Measurements from ENCODE around the gene SOS1. TPM values are rescaled to one million over a fixed set of nuclear protein-coding genes. Genes with fewer than 3 reads are reported as not detected.

SOS1 gene
- total RNA-seq, 1 donor from 2014 or later = 44.0 TPM

DNA sequence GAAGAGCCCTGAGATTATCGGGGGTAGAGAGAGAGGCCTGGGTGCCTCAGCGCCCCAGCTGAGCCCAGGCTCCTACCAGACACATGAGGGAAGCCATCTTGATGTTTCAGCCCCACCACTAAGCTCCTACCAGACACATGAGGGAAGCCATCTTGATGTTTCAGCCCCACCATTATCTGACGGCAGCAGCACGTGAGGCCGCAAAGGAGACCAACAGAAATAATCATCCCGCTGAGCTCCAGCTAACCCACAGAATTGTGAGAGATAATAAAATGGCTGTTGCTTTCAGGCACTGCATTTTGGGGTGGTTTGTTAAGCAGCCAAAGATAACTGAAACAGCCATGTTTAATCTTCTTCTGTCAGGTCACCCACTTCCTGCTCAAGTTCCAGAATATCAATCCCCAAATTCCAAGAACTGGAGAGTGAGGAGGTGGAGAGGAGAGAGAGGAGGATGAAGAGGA lies 29.3 kb upstream of the SOS1 start:
- Mint-ChIP-seq H3K27ac (ENCODE audit: unreplicated experiment) (no peak overlapping the region), H3K4me3 (ENCODE audit: unreplicated experiment) (no peak overlapping the region), H3K27me3 (ENCODE audit: low read depth, unreplicated experiment) (no peaks in the 10 kb centered on the region), H3K9me3 (ENCODE audit: unreplicated experiment) (no peaks in the 10 kb centered on the region), H3K36me3 (ENCODE audit: low read depth, unreplicated experiment) (no peaks in the 10 kb centered on the region), H3K4me1 (ENCODE audit: low read depth, unreplicated experiment) (no peaks in the 10 kb centered on the region)
- Histone ChIP-seq H3K9ac (ENCODE audit: low read length) (no peak overlapping the region), H3K27me3 (ENCODE audit: insufficient read depth, low read length) (no peaks in the 10 kb centered on the region), H3K4me3 (ENCODE audit: insufficient read depth, low read depth, low read length) (no peak overlapping the region), H3K36me3 (ENCODE audit: insufficient read depth, low read length) (no peaks in the 10 kb centered on the region), H3K4me1 (ENCODE audit: insufficient read depth, low read length) (no peaks in the 10 kb centered on the region), H4K20me1 (ENCODE audit: insufficient read depth, low read length) (no peaks in the 10 kb centered on the region), H2AFZ (ENCODE audit: low read depth, low read length) (peak overlapping the region; percentile 4), H3K4me2 (ENCODE audit: low read length) (no peak overlapping the region), H3K27ac (ENCODE audit: low read depth, low read length) (no peak overlapping the region), H3K79me2 (ENCODE audit: insufficient read depth, low read length) (no peaks in the 10 kb centered on the region), H3K9me3 (ENCODE audit: insufficient read depth, low read depth, low read length) (no peaks in the 10 kb centered on the region)
- no peak for DNase-seq (ENCODE audit: low read depth)
- TF ChIP-seq EZH2 (IDR thresholded peaks at IDR 0.05; ENCODE audit: insufficient read depth, low read length) = no peak
- TF ChIP-seq, protein P1, sequence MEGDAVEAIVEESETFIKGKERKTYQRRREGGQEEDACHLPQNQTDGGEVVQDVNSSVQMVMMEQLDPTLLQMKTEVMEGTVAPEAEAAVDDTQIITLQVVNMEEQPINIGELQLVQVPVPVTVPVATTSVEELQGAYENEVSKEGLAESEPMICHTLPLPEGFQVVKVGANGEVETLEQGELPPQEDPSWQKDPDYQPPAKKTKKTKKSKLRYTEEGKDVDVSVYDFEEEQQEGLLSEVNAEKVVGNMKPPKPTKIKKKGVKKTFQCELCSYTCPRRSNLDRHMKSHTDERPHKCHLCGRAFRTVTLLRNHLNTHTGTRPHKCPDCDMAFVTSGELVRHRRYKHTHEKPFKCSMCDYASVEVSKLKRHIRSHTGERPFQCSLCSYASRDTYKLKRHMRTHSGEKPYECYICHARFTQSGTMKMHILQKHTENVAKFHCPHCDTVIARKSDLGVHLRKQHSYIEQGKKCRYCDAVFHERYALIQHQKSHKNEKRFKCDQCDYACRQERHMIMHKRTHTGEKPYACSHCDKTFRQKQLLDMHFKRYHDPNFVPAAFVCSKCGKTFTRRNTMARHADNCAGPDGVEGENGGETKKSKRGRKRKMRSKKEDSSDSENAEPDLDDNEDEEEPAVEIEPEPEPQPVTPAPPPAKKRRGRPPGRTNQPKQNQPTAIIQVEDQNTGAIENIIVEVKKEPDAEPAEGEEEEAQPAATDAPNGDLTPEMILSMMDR (IDR thresholded peaks at IDR 0.05; ENCODE audit: insufficient read depth, low read depth, low read length) = no peak
- FAIRE-seq = no peak

DNA sequence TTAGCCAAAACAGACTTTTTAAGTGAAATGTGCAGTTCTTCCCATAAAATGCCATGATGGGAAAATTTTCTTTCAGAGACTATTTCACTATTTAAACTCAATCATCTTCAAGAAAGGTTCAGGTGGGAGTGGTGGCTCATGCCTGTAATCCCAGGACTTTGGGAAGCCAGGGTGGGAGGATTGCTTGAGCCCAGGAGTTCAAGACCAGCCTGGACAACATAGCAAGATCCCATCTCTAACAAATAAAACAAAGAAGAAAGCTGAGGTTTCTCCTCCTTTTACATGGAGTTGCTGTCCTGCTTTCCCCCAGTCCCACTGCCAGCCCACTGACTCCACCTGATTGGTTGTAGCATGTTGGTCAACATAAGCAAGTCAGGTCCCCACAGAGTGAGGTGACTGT lies 25.8 kb upstream of the SOS1 start:
- H4K20me1 ChIP-seq (ENCODE audit: insufficient read depth, low read length) = no peaks in the 10 kb centered on the region
- Mint-ChIP-seq H3K36me3 (ENCODE audit: low read depth, unreplicated experiment) (no peaks in the 10 kb centered on the region), H3K9me3 (ENCODE audit: unreplicated experiment) (no peaks in the 10 kb centered on the region), H3K27ac (ENCODE audit: unreplicated experiment) (no peak overlapping the region), H3K27me3 (ENCODE audit: low read depth, unreplicated experiment) (no peaks in the 10 kb centered on the region), H3K4me3 (ENCODE audit: unreplicated experiment) (no peak overlapping the region), H3K4me1 (ENCODE audit: low read depth, unreplicated experiment) (peaks cover 5% of the 10 kb centered on the region)
- no peaks in the 10 kb centered on the region for H3K4me1 ChIP-seq (ENCODE audit: insufficient read depth, low read length)
- DNase-seq (ENCODE audit: low read depth) = no peak
- H3K4me2 ChIP-seq (ENCODE audit: low read length) = no peak overlapping the region
- no peak for TF ChIP-seq EZH2 (IDR thresholded peaks at IDR 0.05; ENCODE audit: insufficient read depth, low read length)
- TF ChIP-seq, protein P1 (IDR thresholded peaks at IDR 0.05; ENCODE audit: insufficient read depth, low read depth, low read length) = no peak
- no peak overlapping the region for H3K9ac ChIP-seq (ENCODE audit: low read length)
- H3K9me3 ChIP-seq (ENCODE audit: insufficient read depth, low read depth, low read length) = no peaks in the 10 kb centered on the region
- no peak overlapping the region for H2AFZ ChIP-seq (ENCODE audit: low read depth, low read length)
- H3K27ac ChIP-seq (ENCODE audit: low read depth, low read length) = no peak overlapping the region
- no peaks in the 10 kb centered on the region for H3K27me3 ChIP-seq (ENCODE audit: insufficient read depth, low read length)
- no peak for FAIRE-seq
- no peak overlapping the region for H3K4me3 ChIP-seq (ENCODE audit: insufficient read depth, low read depth, low read length)
- H3K79me2 ChIP-seq (ENCODE audit: insufficient read depth, low read length) = no peaks in the 10 kb centered on the region
- H3K36me3 ChIP-seq (ENCODE audit: insufficient read depth, low read length) = no peaks in the 10 kb centered on the region

DNA sequence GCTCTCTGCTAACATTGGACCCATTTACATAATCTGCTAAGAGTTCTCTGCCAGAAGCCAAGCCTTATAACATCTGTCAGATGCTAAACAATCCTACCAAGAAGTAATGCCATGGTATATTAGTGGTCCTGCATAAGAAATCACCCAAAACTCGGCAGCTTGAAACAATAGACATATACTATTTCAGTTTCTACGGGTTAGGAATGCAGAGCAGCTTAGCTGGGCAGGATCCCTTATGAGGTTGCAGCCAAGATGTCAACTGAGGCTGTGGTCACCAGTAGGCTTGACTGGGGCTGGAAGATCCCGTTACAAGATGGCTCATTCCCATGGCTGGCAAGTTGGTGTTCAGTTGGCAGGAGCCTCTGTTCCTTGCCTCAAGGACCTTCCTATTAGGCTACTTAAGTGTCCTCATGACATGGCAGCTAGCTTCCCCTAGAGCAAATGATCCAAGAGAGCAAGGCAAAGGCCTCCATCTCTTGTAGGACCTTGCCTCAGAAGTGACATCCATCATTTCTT lies 25.1 kb upstream of the SOS1 start:
- Histone ChIP-seq H3K27me3 (ENCODE audit: insufficient read depth, low read length) (no peaks in the 10 kb centered on the region), H3K9me3 (ENCODE audit: insufficient read depth, low read depth, low read length) (no peaks in the 10 kb centered on the region), H3K4me1 (ENCODE audit: insufficient read depth, low read length) (no peaks in the 10 kb centered on the region), H3K79me2 (ENCODE audit: insufficient read depth, low read length) (no peaks in the 10 kb centered on the region), H3K27ac (ENCODE audit: low read depth, low read length) (no peak overlapping the region), H2AFZ (ENCODE audit: low read depth, low read length) (no peak overlapping the region), H3K9ac (ENCODE audit: low read length) (no peak overlapping the region), H3K4me3 (ENCODE audit: insufficient read depth, low read depth, low read length) (no peak overlapping the region), H4K20me1 (ENCODE audit: insufficient read depth, low read length) (no peaks in the 10 kb centered on the region), H3K36me3 (ENCODE audit: insufficient read depth, low read length) (no peaks in the 10 kb centered on the region), H3K4me2 (ENCODE audit: low read length) (no peak overlapping the region)
- Mint-ChIP-seq H3K27ac (ENCODE audit: unreplicated experiment) (no peak overlapping the region), H3K9me3 (ENCODE audit: unreplicated experiment) (no peaks in the 10 kb centered on the region), H3K36me3 (ENCODE audit: low read depth, unreplicated experiment) (no peaks in the 10 kb centered on the region), H3K4me1 (ENCODE audit: low read depth, unreplicated experiment) (peaks cover 10% of the 10 kb centered on the region), H3K4me3 (ENCODE audit: unreplicated experiment) (no peak overlapping the region), H3K27me3 (ENCODE audit: low read depth, unreplicated experiment) (no peaks in the 10 kb centered on the region)
- DNase-seq (ENCODE audit: low read depth) (no peak), FAIRE-seq (no peak)
- TF ChIP-seq EZH2 (IDR thresholded peaks at IDR 0.05; ENCODE audit: insufficient read depth, low read length) = no peak
- TF ChIP-seq, protein P1 (IDR thresholded peaks at IDR 0.05; ENCODE audit: insufficient read depth, low read depth, low read length) = no peak
